GM18499 (cell line): Measurements from ENCODE around the gene CXCR4.
"Not testable (repeated sequence)": the region's sequence is repeated elsewhere in the genome, so short reads cannot be mapped to it uniquely, and the experiment has no call there.

ENCODE experiments used
- ATAC-seq: cut with Tn5 transposase; IDR thresholded peaks from one replicate; pipeline ENCODE4 v1.9.1; 2021; ENCODE audit warnings: moderate number of reproducible peaks; ENCODE audit not compliant: insufficient read depth, unreplicated experiment

The CXCR4 gene

GRCh38 chr2:136116151-136116812, 1.7 kb downstream of the CXCR4 start:
- no peak for ATAC-seq

DNA sequence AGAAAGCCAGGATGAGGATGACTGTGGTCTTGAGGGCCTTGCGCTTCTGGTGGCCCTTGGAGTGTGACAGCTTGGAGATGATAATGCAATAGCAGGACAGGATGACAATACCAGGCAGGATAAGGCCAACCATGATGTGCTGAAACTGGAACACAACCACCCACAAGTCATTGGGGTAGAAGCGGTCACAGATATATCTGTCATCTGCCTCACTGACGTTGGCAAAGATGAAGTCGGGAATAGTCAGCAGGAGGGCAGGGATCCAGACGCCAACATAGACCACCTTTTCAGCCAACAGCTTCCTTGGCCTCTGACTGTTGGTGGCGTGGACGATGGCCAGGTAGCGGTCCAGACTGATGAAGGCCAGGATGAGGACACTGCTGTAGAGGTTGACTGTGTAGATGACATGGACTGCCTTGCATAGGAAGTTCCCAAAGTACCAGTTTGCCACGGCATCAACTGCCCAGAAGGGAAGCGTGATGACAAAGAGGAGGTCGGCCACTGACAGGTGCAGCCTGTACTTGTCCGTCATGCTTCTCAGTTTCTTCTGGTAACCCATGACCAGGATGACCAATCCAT, 2.7 kb downstream of the CXCR4 start:
- ATAC-seq = no peak

GRCh38 chr2:136114382-136114781, 3.6 kb downstream of the CXCR4 start:
- no peak for ATAC-seq

- ATAC-seq = no peak
These were observed 4.6 kb downstream of the CXCR4 start for GRCh38 chr2:136113209-136113971.

DNA sequence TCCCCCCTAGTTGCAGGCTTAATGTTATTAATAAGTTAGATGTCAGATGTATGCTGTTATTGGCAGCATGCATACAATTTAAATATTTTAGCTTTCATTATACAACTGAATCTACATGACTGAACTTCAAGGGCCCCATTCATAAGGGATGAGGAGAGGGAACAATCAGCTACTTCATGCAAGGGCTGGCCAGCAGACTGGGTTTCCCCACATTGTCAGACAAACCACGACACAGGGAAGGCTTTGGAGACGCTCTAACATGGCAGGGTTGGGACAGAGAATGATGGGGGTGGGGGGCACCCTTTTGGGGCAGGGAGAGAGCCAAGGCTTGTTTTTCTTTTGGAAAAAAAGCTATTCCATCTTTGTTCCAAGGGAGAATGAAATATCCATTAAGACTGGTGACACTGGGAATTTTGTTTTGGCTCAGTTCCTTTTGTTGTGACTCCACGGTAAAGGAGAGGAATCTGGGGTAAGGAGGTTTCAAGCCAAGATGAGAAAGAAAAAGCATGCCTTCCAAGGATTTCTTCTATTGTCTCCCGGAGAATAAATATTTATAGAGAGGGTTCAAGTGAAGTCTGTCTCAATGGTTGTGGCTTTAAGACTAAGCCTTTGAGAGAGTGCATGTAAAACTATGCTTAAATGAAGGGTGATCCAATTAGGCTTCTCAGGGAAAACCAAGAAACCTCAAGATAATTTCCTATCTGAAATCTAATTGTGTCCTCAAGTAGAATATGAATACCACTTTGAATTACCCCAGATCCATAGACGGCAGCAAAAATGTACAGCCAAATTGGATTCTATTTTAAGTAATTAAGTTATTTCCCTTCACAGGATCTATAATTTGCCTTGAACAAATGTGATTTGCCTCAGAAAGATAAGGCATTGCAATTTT, 5.4 kb downstream of the CXCR4 start:
- ATAC-seq = no peak

GRCh38 chr2:136111711-136112110, 6.2 kb downstream of the CXCR4 start:
- no peak for ATAC-seq

DNA sequence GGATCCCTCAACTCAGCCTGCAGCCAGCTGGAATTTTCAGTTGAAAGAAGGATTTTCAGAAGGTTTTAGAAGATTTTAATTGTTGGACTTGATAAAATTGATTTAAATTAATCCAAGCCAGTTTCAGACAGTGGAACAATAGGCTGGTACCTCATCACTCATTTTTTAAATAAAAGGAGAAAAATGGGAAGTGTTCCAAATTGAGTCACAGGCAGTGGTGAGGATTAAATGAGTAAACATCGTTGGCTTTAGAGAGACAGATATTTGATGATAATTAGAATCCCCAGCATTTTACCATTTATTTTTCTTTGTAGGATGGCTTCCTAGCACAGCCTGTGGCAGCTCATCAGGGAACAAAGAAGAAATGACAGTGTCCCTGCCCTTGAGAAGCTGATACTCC, 7.4 kb downstream of the CXCR4 start:
- no peak for ATAC-seq

- ATAC-seq = no peak
These were observed 9.5 kb downstream of the CXCR4 start for GRCh38 chr2:136108463-136108862.

DNA sequence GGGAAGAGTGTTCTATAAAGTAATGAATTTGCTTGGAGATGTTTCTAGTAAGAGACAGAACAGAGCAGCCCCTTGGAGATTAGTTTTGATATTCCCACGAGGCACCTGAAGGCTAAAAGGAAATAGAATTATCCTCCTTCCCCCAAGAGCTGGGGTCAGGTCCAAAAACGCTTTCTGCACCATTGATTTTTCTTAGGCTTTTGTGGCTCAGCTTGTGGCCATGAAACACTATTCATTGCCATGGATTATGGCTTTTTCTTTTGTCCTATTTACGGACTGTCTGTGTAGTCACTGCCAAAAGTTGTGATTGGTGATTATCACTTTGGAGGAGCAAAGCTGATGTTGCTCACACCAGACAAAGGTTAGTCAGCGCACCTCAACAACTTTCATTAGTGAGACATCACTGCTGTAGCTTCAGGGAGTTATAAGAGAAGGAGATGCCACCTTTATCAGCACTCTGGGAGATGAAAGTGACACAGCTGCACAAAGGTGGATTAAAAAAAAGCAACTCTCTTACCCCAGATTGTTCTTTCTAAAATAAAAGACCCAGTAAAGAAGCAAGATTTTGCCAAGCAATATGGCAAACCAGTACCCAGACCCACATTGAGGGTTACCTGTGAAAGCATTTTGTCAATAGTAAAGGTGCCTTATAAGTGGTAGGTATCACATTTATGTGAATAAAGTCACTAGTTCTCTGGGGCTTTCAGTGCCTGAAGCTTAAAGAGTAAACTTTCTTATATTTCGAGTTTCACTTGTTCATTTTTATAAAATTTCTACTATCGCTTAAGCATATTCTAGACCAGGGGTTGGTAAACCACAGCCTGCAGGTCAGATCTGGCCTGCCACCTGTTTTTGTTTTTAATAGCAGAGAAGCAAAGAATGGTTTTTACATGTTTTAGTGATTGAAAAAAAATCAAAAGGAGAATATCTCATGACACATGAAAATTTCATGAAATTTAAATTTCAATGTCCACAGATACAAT, 10.6 kb downstream of the CXCR4 start:
- ATAC-seq = no peak

DNA sequence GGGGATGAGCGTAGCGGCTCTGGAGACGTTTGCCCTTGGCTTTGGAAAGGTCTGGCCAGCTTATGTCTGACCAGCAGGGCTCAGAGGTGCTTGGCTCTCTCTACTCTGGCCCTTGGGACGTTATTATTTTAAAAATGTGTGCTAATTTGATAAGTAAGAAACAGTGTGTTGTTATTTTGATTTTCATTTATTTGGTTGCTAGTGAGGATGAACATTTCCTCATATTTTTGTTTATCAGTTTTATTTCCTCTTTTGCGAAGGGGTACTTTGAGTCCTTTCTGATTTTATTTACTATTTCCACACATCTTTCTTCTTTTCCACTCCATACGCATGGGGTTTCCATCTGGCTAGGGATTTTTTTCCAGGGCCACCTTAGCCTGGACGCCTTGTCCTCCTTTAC, 11.4 kb downstream of the CXCR4 start:
- ATAC-seq = no peak

DNA sequence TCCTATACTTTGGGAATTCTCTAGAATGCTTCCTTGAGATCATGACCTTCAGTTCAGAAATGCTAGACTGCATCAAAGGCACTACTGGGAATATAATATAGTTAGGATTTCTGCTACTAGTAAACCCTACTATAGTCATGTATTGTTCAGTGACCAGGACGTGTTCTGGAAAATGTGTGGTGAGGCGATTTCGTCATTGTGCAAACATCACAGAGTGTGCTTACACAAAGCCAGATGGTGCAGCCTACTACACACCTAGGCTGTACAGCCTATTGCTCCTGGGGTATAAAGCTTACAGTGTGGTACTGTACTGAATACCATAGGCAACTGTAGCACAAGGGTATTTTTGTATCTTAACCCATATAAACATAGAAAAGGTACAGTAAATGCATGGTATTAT, 13.0 kb downstream of the CXCR4 start:
- ATAC-seq = no peak

DNA sequence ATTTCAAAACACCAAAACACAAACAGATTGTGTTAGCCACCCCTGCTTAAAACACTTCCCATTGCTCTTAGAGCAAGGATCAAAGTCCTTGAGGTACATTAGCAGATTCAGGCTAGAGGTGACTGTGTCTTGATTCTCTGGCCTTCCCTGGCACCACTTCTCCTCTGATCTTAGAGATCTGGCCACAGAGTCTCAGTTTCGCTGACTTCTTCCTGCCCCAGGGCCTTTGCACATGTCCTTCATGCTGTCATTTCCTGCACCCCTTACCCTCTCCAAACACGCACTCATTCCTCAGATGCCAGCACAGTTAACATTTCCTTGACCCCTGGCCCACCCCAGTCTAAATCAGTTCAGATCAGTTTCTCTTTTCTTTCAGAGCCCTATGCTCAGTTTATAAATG, 16.9 kb downstream of the CXCR4 start:
- no peak for ATAC-seq

- no peak for ATAC-seq
These were observed 19.5 kb downstream of the CXCR4 start for GRCh38 chr2:136098441-136098840.

- ATAC-seq = no peak
These were observed 24.4 kb downstream of the CXCR4 start for GRCh38 chr2:136093583-136093982.

GRCh38 chr2:136091899-136092298, 26.1 kb downstream of the CXCR4 start:
- ATAC-seq = no peak

GRCh38 chr2:136087901-136088460, 30.0 kb downstream of the CXCR4 start:
- not testable (repeated sequence) for ATAC-seq

DNA sequence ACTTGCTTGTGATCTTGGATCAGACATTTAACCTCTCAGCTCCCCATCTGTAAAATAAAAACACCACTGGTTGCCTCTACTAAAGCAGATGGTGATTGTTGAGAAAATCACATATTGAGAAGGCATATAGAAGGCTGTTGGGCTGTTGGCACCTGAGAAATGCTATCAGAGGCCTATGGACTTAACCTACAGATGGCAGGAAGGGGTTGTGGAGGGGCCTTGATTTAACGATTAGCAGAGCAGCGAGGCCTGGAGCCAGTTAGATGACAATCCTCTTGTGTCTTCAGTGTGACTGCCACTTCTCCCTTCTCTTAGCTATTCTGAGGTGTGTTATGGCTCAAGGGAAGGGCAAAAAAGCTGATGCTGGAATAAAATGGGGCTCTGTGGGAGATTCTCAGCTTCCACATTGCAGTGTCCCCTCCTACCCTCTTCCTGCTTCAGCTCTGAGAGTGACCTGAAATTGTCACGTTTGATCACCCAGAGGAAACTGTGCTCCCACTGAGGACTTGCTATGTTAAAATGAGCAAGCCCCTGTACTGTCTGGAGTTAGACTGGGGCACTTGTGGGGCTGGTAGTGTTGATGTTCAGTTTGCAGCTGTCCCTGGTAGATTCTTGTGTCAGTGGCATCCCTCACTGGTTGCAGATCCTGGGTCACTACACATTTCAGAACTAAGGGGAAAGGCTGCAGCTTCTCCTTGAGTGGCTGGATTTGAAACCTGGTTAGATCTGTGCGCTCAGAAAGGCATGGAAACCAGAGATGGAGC, 31.5 kb downstream of the CXCR4 start:
- no peak for ATAC-seq

GRCh38 chr2:136085453-136086209, 32.3 kb downstream of the CXCR4 start:
- ATAC-seq = no peak
